A172 (cell line): ENCODE measurements around the gene NRTN. TPM values are rescaled to one million over a fixed set of nuclear protein-coding genes. Genes with fewer than 3 reads are reported as not detected.

Source experiments
- DNase-seq: peaks from one replicate; pipeline ENCODE4 v3.0.0-alpha.2; 2015; ENCODE audit warnings: low spot score
- total RNA-seq: library from RNA; depleted of rRNA; stranded (reverse); fragments of >200 nt; shearing (Covaris generic); gene quantifications from 2 replicates; pipeline ENCODE4 v1.2.3, GENCODE V29; 2014; rRNA removed

NRTN gene
- total RNA-seq, 1 experiment from 2014 or later: not detected

DNA sequence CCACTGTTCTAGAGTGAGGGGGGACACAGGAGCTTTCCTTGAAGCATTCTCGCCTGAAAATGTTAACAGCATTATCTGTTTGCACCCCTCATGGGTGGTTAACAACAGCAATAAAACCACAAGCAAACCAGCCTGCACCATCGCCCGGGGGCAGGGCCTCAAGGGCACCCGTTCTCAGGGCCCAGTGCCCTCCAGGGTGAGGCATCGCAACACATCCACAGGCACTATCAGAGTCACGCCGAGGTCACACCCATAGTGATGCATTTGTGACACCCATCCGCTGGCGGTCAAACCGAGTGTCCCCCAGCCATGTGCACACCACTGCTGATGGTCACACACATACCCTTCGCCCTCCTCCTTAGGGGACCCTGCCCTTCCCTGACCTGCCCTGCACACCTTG is 60.9 kb downstream of the NRTN start:
- no peak for DNase-seq

DNA sequence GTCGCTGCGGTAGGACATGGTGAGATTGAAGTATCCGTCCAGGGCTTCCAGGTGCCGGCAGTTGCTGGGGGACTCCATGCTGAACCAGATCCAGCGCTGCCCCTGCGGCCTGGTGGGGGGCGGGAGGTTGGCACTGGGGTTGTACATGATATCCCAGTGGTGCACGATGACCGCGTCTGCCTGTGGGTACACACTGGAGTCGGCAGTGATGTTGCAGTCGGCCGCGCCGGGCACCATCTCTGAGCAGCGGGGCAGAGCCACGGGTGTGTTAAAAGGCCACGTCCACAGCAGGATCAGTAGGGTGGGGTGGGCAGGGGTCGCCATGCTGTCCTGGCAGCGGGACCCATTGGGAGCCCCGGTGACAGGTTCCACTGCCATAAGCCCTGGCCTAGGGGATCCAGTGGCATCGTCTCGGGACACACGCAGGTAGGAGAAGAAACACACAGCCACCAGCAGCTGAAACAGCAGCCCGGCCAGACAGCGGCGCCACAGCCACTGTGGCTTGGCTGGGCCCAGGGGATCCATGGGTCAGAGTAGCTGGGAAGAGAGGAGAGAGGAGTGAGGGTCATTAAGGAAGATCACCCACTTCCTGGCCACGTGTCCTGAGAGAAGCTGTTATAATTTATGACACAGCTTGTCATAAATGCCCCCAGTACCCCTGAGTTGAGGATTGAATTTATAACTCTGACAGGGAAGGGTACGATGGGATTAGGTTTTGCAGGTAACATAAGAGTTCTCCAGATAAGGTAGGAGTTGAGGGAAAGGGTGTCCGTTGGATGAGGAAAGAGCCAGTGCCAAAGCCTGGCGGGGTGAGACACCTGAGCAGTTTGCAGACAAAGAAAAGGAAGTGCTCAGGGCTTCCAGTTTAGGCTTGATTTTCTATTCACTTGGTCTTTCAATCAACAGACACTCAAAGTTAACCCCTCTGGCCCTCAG is 62.6 kb downstream of the NRTN start:
- DNase-seq: no peak

DNA sequence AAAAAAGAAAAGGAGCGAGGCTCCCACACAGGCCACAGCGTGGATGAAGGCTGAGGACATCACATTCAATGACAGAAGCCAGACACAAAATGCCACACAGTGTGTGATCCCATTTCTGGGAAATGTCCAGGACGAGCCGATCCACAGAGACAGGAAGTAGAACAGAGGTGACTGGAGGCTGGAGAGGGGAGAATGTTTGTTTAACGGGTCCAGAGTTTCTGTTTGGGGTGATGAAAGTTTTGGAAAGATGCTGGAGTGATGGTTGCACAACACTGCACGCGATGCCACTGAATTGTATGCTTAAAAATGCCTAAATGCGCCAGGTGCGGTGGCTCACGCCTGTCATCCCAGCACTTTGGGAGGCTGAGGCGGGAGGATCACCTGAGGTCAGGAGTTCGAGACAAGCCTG is 66.1 kb downstream of the NRTN start:
- DNase-seq: no peak

DNA sequence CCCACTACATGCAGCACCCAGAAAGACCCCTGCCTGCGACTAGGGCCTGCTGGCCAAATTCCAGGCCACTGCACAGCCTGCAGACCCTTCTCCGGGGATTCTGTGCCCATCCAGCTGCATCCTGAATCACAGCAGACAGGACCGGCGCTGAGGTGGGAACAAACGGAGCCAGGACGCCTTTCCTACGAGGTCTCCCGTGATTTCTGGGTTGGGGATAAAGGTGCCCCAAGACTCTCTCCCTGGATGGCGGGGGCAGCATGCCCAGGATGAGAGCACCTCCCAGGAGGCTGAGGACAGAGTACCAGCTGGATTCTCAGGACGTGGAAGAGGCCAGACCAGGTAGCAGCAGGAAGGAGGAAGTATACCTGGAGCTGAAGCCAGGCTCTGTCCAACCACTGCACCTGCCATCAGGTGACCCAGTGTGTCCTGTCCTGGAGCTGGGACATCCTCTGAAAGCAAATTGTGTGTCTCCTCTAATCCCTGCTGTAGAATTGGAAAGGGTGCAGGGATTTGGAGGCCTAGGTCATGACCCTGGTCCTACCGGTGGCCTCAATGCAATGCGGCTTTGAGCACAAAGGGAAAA is 68.8 kb downstream of the NRTN start:
- no peak for DNase-seq

DNA sequence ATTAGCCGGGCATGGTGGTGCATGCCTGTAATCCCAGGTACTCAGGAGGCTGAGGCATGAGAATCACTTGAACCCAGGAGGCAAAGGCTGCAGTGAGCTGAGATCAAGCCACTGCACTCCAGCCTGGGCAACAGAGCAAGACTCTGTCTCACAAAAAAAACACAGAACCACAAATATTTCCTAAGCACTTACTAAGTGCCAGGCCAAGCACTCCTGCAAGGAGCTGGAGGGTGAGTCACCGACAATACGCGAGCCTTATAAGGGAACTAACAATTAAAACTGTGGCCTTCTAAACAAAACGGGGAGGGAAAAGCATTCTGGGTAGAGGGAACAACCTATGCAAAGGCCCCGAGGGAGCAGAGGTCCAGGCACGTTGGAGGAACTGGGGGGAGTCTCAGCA is 69.6 kb downstream of the NRTN start:
- peak; percentile 78 for DNase-seq

DNA sequence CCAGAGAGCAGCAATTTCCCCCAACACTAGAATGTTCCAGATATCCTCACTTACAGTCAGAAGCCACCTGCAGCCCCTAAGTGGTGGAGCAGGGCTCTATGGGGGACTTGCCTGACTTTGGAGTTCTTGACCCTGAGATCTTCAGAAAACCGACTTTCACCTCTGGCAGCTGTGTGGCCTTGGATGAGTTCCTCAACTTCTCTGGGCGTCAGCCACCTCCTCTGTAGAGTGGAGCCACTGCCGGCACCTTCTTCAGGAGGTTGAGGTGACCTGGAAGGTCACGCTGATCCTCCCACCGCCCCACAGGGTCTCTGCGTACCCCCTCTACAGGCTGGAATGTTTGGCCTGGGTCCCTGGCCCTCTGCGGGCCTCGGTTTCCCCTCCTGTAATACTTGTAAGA is 72.6 kb downstream of the NRTN start:
- DNase-seq: no peak

DNA sequence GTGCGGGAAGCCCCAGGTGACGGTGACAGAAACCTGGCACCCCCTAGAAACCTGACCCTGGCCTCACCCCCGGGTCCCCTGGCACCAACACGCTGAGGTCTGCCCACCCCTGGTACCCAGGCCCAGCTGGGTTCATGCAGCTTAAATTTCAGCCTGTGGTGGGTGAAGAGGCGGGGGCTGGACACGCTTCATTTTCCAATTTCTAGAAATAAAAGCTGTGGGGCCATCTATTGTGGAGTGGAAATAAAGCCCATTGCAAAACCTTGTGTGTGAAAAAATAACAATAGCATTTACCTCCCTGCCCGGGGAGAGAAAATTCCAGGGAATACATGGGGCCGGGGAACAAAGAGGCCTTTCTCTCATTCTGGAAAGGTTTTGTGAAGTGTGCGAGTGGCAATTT is 73.0 kb downstream of the NRTN start:
- no peak for DNase-seq

Other genes starting within 250 kb of the NRTN start
- gene TINCR, start 237.1 kb upstream of the NRTN start, total RNA-seq: 0.50 and 1.8 TPM in 2 replicates
- gene SAFB2, start 182.3 kb upstream of the NRTN start, total RNA-seq: 18.5 and 22.4 TPM in 2 replicates
- gene SAFB, start 182.0 kb upstream of the NRTN start, total RNA-seq: 25.7 and 31.5 TPM in 2 replicates
- gene MICOS13, start 124.6 kb upstream of the NRTN start, total RNA-seq: 49.6 and 81.0 TPM in 2 replicates
- gene HSD11B1L, start 124.0 kb upstream of the NRTN start, total RNA-seq: 24.1 and 58.4 TPM in 2 replicates
- 782 and 864 TPM in 2 replicates for gene RPL36, start 114.8 kb upstream of the NRTN start, total RNA-seq
- gene LONP1, start 84.9 kb upstream of the NRTN start, total RNA-seq: 120 and 153 TPM in 2 replicates
- gene CATSPERD, start 84.4 kb upstream of the NRTN start, total RNA-seq: not detected in 2 replicates
- 0.41 and 2.0 TPM in 2 replicates for gene PRR22, start 20.3 kb upstream of the NRTN start, total RNA-seq
- 56.0 and 76.7 TPM in 2 replicates for gene DUS3L, start 13.9 kb upstream of the NRTN start, total RNA-seq
- gene FUT6, start 34.6 kb downstream of the NRTN start, total RNA-seq: not detected in 2 replicates
- not detected in 2 replicates for gene FUT3, start 46.4 kb downstream of the NRTN start, total RNA-seq
- gene FUT5, start 65.5 kb downstream of the NRTN start, total RNA-seq: not detected in 2 replicates
- 208 and 242 TPM in 2 replicates for gene NDUFA11, start 98.7 kb downstream of the NRTN start, total RNA-seq
- gene VMAC, start 99.8 kb downstream of the NRTN start, total RNA-seq: 3.0 and 3.2 TPM in 2 replicates
- gene CAPS, start 109.2 kb downstream of the NRTN start, total RNA-seq: 12.0 and 15.0 TPM in 2 replicates
- 88.2 and 89.7 TPM in 2 replicates for gene RANBP3, start 173.1 kb downstream of the NRTN start, total RNA-seq